Effector CD8-positive, alpha-beta T cell (primary cell): ENCODE results near the gene ZBTB11.
"Not testable (repeated sequence)": the region's sequence is repeated elsewhere in the genome, so short reads cannot be mapped to it uniquely, and the experiment has no call there.

ENCODE experiments used
- DNase-seq: peaks from one replicate; lab custom pipeline; 2025; lab: John Stamatoyannopoulos, UW

Gene ZBTB11

DNA sequence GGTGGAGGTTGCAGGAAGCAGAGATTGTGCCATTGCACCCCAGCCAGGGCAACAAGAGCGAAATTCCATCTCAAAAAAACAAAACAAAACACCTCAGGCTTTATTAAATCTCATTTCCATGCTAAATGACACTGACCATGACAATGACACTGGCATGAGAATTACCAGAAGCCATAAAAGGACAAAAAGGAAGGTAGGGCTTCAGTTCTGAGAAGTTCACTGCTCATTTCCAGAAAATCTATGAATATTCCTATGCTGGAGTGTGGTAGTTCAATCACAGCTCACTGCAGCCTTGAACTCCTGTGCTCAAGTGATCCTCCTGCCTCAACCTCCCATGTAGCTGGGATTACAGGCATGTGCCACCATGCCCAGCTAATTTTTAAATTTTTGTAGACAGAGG is 58.2 kb downstream of the ZBTB11 start:
- no peak for DNase-seq

DNA sequence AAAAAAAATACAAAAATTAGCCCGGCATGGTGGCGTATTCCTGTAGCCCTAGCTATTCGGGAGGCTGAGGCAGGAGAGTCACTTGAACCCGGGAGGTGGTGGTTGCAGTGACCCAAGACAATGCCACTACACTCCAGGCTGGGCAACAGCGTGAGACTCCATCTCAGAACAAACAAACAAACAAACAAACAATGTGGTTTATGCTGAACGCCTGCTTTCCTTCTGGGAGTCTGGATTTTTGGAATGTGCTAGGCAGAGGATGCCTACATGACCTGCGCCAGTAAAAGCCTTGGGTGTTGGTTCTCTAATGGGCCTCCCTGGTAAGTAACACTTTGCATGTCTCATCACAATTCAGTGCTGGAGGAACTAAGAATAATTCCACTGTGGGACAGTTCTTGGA is 59.5 kb downstream of the ZBTB11 start:
- no peak for DNase-seq

DNA sequence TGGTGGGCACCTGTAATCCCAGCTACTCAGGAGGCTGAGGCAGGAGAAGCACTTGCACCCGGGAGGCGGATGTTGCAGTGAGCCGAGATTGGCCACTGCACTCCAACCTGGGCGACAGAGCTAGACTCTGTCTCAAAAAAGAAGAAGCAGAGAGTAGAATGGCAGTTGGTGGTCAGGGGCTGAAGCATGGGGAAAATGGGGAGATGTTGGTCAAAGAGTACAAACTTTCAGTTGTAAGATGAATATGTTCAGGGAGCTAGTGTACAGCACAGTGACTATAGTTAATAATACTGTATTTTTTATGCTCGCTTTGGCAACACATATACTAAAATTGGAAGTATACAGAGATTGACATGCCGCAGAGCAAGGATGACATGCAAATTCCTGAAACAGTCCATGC is 61.4 kb downstream of the ZBTB11 start:
- DNase-seq, result no peak

- DNase-seq, result not testable (repeated sequence)
Measured at GRCh38 chr3:101613014-101613413, 63.9 kb downstream of the ZBTB11 start.

DNA sequence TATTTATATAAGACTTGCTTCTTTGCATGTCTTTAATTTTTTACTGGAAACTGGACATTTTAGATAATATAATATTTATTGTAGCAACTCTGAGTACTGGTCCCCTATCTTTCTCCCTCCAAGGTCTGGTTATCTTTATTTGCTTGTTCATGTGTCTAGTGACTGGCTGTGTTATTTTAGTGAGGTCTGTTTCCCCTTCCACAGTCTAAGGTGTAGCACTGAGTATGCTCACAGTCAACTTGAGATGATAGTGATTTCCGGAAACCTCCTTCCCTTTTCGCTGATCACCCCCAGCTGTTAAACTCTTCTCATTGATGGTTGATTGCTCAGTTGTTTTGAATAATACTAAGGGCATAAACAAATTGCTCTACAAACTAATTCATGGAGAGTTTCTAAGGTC is 65.9 kb downstream of the ZBTB11 start:
- no peak for DNase-seq

DNA sequence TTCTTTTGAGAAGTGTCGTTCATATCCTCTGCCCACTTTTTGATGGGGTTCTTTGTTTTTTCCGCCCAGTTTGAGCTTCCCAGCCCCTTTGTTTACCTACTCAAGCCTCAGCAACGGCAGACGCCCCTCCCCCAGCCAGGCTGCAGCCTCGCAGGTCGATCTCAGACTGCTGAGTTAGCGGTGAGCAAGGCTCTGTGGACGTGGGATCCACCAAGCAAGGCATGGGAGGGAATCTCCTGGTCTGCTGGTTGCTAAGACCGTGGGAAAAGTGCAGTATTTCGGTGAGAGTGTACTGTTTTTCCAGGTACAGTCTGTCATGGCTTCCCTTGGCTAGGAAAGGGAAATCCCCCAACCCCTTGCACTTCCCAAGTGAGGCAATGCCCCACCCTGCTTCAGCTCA is 71.5 kb downstream of the ZBTB11 start:
- DNase-seq, result not testable (repeated sequence)

DNA sequence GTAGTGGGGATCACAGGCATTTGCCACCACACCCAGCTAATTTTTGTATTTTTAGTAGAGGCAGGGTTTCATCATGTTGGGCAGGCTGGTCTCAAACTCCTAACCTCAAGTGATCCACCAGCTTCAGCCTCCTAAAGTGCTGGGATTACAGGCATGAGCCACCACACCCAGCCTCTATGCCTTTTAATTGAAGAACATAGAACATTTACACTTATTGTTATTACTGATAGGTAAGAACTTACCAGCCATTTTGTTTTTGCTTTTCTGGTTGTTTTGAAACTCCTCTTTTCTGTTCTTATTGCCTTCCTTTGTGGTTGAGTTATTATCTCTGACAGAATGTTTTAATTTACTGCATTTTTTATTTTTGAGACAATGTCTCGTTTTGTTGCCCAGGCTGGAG is 73.7 kb downstream of the ZBTB11 start:
- DNase-seq, result no peak

DNA sequence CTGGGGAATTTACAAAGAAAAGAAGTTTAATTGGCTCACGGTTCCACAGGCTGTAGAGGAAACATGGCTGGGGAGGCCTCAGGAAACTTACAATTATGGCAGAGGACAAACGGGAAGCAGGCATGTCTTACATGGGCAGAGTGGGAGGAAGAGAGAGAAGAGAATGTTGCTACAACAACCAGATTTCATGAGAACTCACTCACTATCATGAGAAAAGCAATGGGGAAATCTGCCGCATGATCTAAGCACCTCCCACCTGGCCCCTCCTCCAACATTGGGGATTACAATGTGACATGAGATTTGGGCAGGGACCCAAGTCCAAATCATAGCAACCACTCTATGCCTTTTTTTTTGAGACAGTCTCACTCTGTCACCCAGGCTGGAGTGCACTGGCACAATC is 74.2 kb downstream of the ZBTB11 start:
- DNase-seq, result no peak
